ENCODE data around the gene ACTN4. TPM values are rescaled to one million over a fixed set of nuclear protein-coding genes. Genes with fewer than 3 reads are reported as not detected.
A peak's percentile ranks its signal among the peaks of the same experiment; 100 is the strongest.

Gene ACTN4
- total and polyA plus RNA-seq, 2 donors (not counting 3 experiments of a cell fraction or from before 2014, with no cell fraction given), result 313 to 748 TPM

- DNase-seq (ENCODE audit: low read depth, low spot score), result no peak
- POLR2A ChIA-PET, result interaction anchor here (0.7 kb wide), 1 partner anchor 16 kb away, joined by 3 read pairs; no protein-coding TSS in a partner anchor
- Histone ChIP-seq H3K9ac (replicated peaks; ENCODE audit: extremely low read depth, insufficient read depth, low read length) (peak overlapping the region; percentile 92), H3K9me3 (replicated peaks; ENCODE audit: control insufficient read depth, insufficient read depth, low read length) (no peaks in the 10 kb centered on the region), H3K27ac (ENCODE audit: insufficient read depth, low read depth, low read length) (peak overlapping the region; percentile 70), H3K36me3 (ENCODE audit: control insufficient read depth in 2 of 2, extremely low read depth in 1 of 2, insufficient read depth in 2 of 2, low read length in 2 of 2) (no peaks in the 10 kb centered on the region), H3K79me2 (ENCODE audit: control insufficient read depth, insufficient read depth, low read length) (peaks cover 78% of the 10 kb centered on the region), H3K4me2 (ENCODE audit: insufficient read depth, low read length) (peak overlapping the region; percentile 54), H4K20me1 (replicated peaks; ENCODE audit: control insufficient read depth, extremely low read depth, insufficient read depth, low read length) (no peaks in the 10 kb centered on the region), H3K9me1 (replicated peaks; ENCODE audit: control insufficient read depth, extremely low read depth, insufficient read depth, low read length) (no peaks in the 10 kb centered on the region), H3K27me3 (ENCODE audit: control insufficient read depth in 2 of 2, insufficient read depth in 2 of 2, low read length in 2 of 2) (no peaks in the 10 kb centered on the region), H3K4me3 (replicated peaks in 1 of 3; ENCODE audit: insufficient read depth in 1 of 3, low read depth in 1 of 3, low read length in 3 of 3) (peak overlapping the region; percentile 96 to 99 (median 98)), H3K4me1 (ENCODE audit: control insufficient read depth, extremely low read depth, insufficient read depth, low read length) (peaks cover 56% of the 10 kb centered on the region), H2AFZ (ENCODE audit: low read depth, low read length) (no peak overlapping the region)
- BruUV-seq (replicated peaks), result TSS peak; percentile 18
- FAIRE-seq, result peak; percentile 8
- dilution Hi-C loops (cut with MboI; ENCODE audit: extremely low pct_ligation_motif_present, low sequenced_read_pairs), result no loop called here
- intact Hi-C loops (cut with micrococcal nuclease), result no loop called here
- CTCF ChIA-PET, result interaction anchor here (0.6 to 1.4 kb wide), 5 partner anchors 11 to 247 kb away, joined by 3 read pairs; partner anchors contain the start of gene FAM98C
- TF ChIP-seq MAX (IDR thresholded peaks at IDR 0.05; ENCODE audit: insufficient read depth, insufficient read length) (no peak), EZH2 (IDR thresholded peaks at IDR 0.05; ENCODE audit: borderline replicate concordance, low read depth, low read length, severe bottlenecking) (no peak), FOS (IDR thresholded peaks at IDR 0.05; ENCODE audit: borderline replicate concordance, insufficient read depth, low read length) (no peak), GATA2 (IDR thresholded peaks at IDR 0.05; ENCODE audit: insufficient read depth, insufficient read length, low read depth, low read length) (no peak), MYC (IDR thresholded peaks at IDR 0.05; ENCODE audit: low read depth, low read length) (no peak), POLR2A (IDR thresholded peaks at IDR 0.05; ENCODE audit: low read depth, low read length) (no peak), POLR2AphosphoS5 (IDR thresholded peaks at IDR 0.05; ENCODE audit: insufficient read depth, low read depth, low read length) (no peak), JUN (IDR thresholded peaks at IDR 0.05; ENCODE audit: borderline replicate concordance, insufficient read depth, insufficient read length, low read depth) (no peak)
These were observed 2.8 kb downstream of the ACTN4 start for GRCh38 chr19:38650172-38650775.
